ENCODE measurements around the gene ST8SIA6.

GRCh38 chr10:17383801-17384555 is 70.4 kb downstream of the ST8SIA6 start:
- TF ChIP-seq, protein P1, sequence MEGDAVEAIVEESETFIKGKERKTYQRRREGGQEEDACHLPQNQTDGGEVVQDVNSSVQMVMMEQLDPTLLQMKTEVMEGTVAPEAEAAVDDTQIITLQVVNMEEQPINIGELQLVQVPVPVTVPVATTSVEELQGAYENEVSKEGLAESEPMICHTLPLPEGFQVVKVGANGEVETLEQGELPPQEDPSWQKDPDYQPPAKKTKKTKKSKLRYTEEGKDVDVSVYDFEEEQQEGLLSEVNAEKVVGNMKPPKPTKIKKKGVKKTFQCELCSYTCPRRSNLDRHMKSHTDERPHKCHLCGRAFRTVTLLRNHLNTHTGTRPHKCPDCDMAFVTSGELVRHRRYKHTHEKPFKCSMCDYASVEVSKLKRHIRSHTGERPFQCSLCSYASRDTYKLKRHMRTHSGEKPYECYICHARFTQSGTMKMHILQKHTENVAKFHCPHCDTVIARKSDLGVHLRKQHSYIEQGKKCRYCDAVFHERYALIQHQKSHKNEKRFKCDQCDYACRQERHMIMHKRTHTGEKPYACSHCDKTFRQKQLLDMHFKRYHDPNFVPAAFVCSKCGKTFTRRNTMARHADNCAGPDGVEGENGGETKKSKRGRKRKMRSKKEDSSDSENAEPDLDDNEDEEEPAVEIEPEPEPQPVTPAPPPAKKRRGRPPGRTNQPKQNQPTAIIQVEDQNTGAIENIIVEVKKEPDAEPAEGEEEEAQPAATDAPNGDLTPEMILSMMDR (IDR thresholded peaks at IDR 0.05; ENCODE audit: insufficient read depth, low read length) = no peak
- TF ChIP-seq POLR2AphosphoS5 (IDR thresholded peaks at IDR 0.05; ENCODE audit: low read depth) = no peak
